Measurements from ENCODE around the gene CHPF.

CHPF gene

DNA sequence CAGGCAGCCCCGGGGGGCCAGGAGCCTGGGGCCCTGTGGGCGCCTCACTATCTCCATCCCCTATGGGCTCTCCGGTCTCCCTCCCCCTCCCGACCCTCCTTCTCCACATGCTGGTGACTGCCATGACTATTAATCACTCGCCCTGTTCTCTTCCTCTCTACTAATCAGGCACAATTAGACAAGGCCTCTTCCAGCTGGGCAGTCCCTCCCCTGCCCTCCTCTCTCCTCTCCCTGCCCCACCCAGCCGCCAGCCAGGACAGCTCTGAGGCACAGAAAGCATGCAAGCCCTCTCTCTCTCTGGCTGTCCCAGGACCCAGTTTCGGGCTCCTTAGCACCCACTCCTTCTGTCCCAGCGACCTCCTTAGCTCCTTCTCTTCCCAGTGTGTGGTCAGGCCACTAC is 23.5 kb downstream of the CHPF start:
- TF ChIP-seq, protein P1, sequence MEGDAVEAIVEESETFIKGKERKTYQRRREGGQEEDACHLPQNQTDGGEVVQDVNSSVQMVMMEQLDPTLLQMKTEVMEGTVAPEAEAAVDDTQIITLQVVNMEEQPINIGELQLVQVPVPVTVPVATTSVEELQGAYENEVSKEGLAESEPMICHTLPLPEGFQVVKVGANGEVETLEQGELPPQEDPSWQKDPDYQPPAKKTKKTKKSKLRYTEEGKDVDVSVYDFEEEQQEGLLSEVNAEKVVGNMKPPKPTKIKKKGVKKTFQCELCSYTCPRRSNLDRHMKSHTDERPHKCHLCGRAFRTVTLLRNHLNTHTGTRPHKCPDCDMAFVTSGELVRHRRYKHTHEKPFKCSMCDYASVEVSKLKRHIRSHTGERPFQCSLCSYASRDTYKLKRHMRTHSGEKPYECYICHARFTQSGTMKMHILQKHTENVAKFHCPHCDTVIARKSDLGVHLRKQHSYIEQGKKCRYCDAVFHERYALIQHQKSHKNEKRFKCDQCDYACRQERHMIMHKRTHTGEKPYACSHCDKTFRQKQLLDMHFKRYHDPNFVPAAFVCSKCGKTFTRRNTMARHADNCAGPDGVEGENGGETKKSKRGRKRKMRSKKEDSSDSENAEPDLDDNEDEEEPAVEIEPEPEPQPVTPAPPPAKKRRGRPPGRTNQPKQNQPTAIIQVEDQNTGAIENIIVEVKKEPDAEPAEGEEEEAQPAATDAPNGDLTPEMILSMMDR (IDR thresholded peaks at IDR 0.05), result no peak
- no peaks in the 10 kb centered on the region for H3K36me3 ChIP-seq
- no peak overlapping the region for H3K4me3 ChIP-seq
- H3K4me1 ChIP-seq, result peaks cover 0 to 25% (median 19%) of the 10 kb centered on the region in 4 donors
- intact Hi-C loops (cut with DNase I; ENCODE audit: low total_unique reads), result no loop called here
- H3K9me3 ChIP-seq, result no peaks in the 10 kb centered on the region
- H3K27me3 ChIP-seq, result peaks cover 0 to 8% of the 10 kb centered on the region in 2 donors
- H3K27ac ChIP-seq, result no peak overlapping the region
- DNase-seq, result no peak

DNA sequence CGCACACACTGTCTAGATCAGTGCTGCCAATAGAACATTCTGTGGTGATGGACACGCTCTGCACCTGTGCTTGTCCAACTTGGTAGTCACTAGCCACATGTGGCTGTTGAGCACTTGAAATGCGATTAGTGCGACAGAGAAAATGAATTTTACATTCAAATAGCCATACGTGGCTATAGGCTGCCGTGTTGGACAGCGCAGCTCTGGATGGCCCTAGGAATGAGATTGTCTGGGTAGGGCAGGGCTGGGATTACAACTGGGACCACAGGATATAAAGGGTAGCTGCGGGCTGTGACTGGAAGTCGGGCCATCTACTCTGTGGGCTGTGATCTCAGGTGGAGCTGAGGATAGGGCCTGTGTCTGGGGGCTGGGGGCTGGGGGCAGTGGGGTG is 24.1 kb downstream of the CHPF start:
- Histone ChIP-seq H3K36me3 (no peaks in the 10 kb centered on the region), H3K4me3 (no peak overlapping the region), H3K27ac (no peak overlapping the region), H3K27me3 (peaks cover 0 to 14% of the 10 kb centered on the region in 2 donors), H3K9me3 (no peaks in the 10 kb centered on the region), H3K4me1 (peaks cover 0 to 27% (median 20%) of the 10 kb centered on the region in 4 donors)
- DNase-seq, result no peak
- intact Hi-C loops (cut with DNase I; ENCODE audit: low total_unique reads), result no loop called here
- TF ChIP-seq, protein P1 (IDR thresholded peaks at IDR 0.05), result no peak

GRCh38 chr2:219517954-219518778 is 25.4 kb downstream of the CHPF start:
- Histone ChIP-seq H3K9me3 (no peaks in the 10 kb centered on the region), H3K36me3 (no peaks in the 10 kb centered on the region), H3K4me1 (peaks cover 0 to 34% (median 27%) of the 10 kb centered on the region in 4 donors), H3K27ac (no peak overlapping the region), H3K27me3 (peaks cover 0 to 25% of the 10 kb centered on the region in 2 donors), H3K4me3 (no peak overlapping the region)
- TF ChIP-seq, protein P1 (IDR thresholded peaks at IDR 0.05), result no peak
- intact Hi-C loops (cut with DNase I; ENCODE audit: low total_unique reads), result no loop called here
- no peak for DNase-seq

DNA sequence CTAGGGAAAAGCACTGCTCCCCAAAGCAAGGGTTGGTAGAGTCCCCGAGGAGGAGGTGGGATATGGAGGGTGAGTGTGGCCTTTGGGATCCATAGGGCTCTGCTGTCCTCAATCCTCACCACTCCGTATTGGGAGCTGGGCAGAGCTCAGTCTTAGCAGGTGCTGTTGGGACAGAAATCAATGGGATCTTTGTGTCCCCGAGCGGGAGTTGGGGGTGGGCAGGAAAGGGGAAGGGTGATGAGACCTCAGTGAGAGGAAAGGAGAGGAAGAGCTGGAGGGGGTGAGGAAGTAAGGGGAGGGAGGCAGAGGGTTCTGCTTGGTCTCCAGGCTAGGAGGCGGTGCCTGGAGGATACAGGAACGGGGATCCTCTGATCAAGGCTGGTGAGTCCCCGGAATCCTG is 26.7 kb downstream of the CHPF start:
- intact Hi-C loops (cut with DNase I; ENCODE audit: low total_unique reads), result no loop called here
- H3K27ac ChIP-seq, result no peak overlapping the region
- no peaks in the 10 kb centered on the region for H3K36me3 ChIP-seq
- peaks cover 0 to 26% (median 16%) of the 10 kb centered on the region in 4 donors for H3K4me1 ChIP-seq
- H3K4me3 ChIP-seq, result no peak overlapping the region
- H3K27me3 ChIP-seq, result peaks cover 0 to 38% of the 10 kb centered on the region in 2 donors
- TF ChIP-seq, protein P1 (IDR thresholded peaks at IDR 0.05), result no peak
- DNase-seq, result no peak
- no peaks in the 10 kb centered on the region for H3K9me3 ChIP-seq

GRCh38 chr2:219515874-219516629 is 27.6 kb downstream of the CHPF start:
- intact Hi-C loops (cut with DNase I; ENCODE audit: low total_unique reads), result no loop called here
- H3K9me3 ChIP-seq, result no peaks in the 10 kb centered on the region
- H3K27me3 ChIP-seq, result peaks cover 0 to 46% of the 10 kb centered on the region in 2 donors
- H3K36me3 ChIP-seq, result no peaks in the 10 kb centered on the region
- no peak for DNase-seq
- no peak overlapping the region for H3K4me3 ChIP-seq
- TF ChIP-seq, protein P1 (IDR thresholded peaks at IDR 0.05), result no peak
- H3K4me1 ChIP-seq, result peaks cover 0 to 26% (median 14%) of the 10 kb centered on the region in 4 donors
- no peak overlapping the region for H3K27ac ChIP-seq

All from tibial artery (tissue), 4 donors.